DMS114 treated with DMSO at 0.1 percent for 48 hours (cell line): ENCODE results near the gene ANKS3.

Experiments used
- DNase-seq: peaks from one replicate; lab custom pipeline; 2025; ENCODE audit not compliant: unreplicated experiment; lab: John Stamatoyannopoulos, UW

Gene ANKS3

GRCh38 chr16:4696905-4697847 is 36.9 kb downstream of the ANKS3 start:
- DNase-seq: no peak

- DNase-seq: no peak
Observed at GRCh38 chr16:4696172-4696904, 37.7 kb downstream of the ANKS3 start.

GRCh38 chr16:4695473-4696171 is 38.4 kb downstream of the ANKS3 start:
- DNase-seq: no peak

- no peak for DNase-seq
Observed at GRCh38 chr16:4694642-4695451, 39.2 kb downstream of the ANKS3 start.

- no peak for DNase-seq
Observed at GRCh38 chr16:4693956-4694641, 40.0 kb downstream of the ANKS3 start.

- peak; percentile 80 for DNase-seq
Observed at GRCh38 chr16:4693296-4693955, 40.6 kb downstream of the ANKS3 start, which contains the start of gene NUDT16L1. Gene NUDT16L1, plus strand, starts transcription at chr16:4693562. Its CDS starts 165 bp downstream, at chr16:4693727.

GRCh38 chr16:4692460-4693295 is 41.4 kb downstream of the ANKS3 start:
- no peak for DNase-seq

- DNase-seq: no peak
Observed at GRCh38 chr16:4691666-4692412, 42.2 kb downstream of the ANKS3 start.

GRCh38 chr16:4690946-4691665 is 43.0 kb downstream of the ANKS3 start:
- no peak for DNase-seq

- DNase-seq: no peak
Observed at GRCh38 chr16:4689864-4690704, 44.0 kb downstream of the ANKS3 start.

GRCh38 chr16:4689091-4689671 is 44.9 kb downstream of the ANKS3 start:
- DNase-seq: no peak

GRCh38 chr16:4688674-4689045 is 45.4 kb downstream of the ANKS3 start:
- no peak for DNase-seq

- no peak for DNase-seq
Observed at GRCh38 chr16:4687946-4688673, 46.0 kb downstream of the ANKS3 start.

GRCh38 chr16:4687416-4687815 is 46.7 kb downstream of the ANKS3 start:
- no peak for DNase-seq

GRCh38 chr16:4686497-4687210 is 47.4 kb downstream of the ANKS3 start:
- DNase-seq: no peak
